ENCODE measurements around the gene NOVA2.

Gene NOVA2

DNA sequence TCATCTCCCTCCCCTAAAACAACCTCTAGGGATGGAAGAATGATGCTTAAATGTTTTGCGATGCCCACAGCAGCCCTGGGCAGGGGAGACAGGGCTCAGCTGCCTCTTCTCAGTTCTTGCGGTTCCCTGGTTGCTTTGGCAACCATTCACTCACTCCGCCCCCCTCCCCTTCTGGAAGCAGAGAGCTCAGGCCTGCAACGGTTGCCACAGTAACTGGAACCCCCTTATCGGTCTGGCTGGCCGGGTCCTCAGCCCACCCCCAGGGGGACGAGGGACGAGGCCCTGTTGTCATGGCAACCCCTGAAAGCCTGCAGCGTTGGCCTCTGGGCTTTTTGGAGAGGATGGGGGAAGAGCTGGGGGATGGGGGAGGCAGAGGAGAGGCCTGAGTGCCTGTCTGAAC is 19.5 kb downstream of the NOVA2 start:
- no peak for TF ChIP-seq CTCF (conservative IDR thresholded peaks at IDR 0.05; ENCODE audit: low read depth, low read length)
- no peak overlapping the region for H3K4me3 ChIP-seq (ENCODE audit: low read depth, low read length)
- no peak for DNase-seq (ENCODE audit: low read depth)

GRCh38 chr19:45953676-45954075 is 20.0 kb downstream of the NOVA2 start:
- no peak for TF ChIP-seq CTCF (conservative IDR thresholded peaks at IDR 0.05; ENCODE audit: low read depth, low read length)
- no peak overlapping the region for H3K4me3 ChIP-seq (ENCODE audit: low read depth, low read length)

GRCh38 chr19:45952686-45953505 is 20.8 kb downstream of the NOVA2 start:
- no peak for TF ChIP-seq CTCF (conservative IDR thresholded peaks at IDR 0.05; ENCODE audit: low read depth, low read length)
- peak; percentile 48 for DNase-seq (ENCODE audit: low read depth)
- H3K4me3 ChIP-seq (ENCODE audit: low read depth, low read length): no peak overlapping the region

More at GRCh38 chr19:45953676-45954075, 20.0 kb downstream of the NOVA2 start:
- DNase-seq (ENCODE audit: low read depth): no peak

DNA sequence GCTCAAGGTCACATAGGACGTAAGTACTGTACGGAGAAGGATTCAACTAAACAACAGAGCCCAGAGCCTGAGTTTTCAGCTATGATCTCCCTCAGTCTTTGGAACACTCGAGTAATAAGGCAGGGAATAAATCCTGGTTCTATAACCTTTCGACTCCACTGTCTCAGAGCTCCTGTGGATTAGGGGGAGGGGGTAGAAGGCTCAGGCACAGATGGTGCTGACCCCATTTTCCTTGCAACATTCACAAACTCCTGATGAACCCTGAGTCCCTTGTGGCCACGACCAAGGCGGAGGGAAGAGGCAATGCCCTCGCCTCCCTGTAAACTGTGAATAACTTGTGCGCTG is 21.4 kb downstream of the NOVA2 start:
- no peak overlapping the region for H3K4me3 ChIP-seq (ENCODE audit: low read depth, low read length)
- no peak for DNase-seq (ENCODE audit: low read depth)
- TF ChIP-seq CTCF (conservative IDR thresholded peaks at IDR 0.05; ENCODE audit: low read depth, low read length): no peak

DNA sequence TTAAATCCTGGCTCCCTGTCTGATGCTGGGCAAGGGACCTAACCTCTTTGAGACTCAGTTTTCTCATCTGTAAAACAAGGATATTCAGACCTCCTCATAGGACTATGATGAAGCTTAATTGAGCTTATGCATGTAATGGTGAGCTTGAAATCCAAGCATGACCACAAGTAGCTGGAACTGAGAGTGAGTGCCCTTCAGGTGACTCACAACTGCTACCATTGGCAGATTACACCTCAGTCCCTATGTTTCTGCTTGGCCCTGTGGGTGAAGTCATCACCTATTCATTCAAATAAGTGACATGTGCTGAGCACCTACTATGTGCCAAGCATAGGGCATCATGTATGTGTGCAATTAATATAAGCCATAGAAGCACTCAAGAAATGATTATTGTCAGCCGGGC is 25.7 kb downstream of the NOVA2 start:
- H3K4me3 ChIP-seq (ENCODE audit: low read depth, low read length): no peak overlapping the region
- no peak for TF ChIP-seq CTCF (conservative IDR thresholded peaks at IDR 0.05; ENCODE audit: low read depth, low read length)
- peak; percentile 7 for DNase-seq (ENCODE audit: low read depth)

DNA sequence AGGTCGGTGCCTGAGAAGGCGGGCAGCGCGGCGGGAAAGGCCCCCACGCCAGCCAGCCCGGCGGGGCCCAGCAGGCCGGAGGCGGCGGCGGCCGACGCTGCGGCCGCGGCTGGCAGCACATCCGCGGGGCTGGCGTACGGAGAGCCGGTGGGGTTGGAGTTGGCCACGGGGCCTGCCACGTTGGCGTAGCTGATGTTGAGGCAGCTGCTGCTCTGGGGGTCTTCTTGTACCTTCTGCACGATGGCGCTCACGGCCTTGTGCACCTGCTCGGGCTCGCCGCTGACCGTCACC is 33.2 kb downstream of the NOVA2 start:
- no peak for TF ChIP-seq CTCF (conservative IDR thresholded peaks at IDR 0.05; ENCODE audit: low read depth, low read length)
- no peak overlapping the region for H3K4me3 ChIP-seq (ENCODE audit: low read depth, low read length)
- no peak for DNase-seq (ENCODE audit: low read depth)

DNA sequence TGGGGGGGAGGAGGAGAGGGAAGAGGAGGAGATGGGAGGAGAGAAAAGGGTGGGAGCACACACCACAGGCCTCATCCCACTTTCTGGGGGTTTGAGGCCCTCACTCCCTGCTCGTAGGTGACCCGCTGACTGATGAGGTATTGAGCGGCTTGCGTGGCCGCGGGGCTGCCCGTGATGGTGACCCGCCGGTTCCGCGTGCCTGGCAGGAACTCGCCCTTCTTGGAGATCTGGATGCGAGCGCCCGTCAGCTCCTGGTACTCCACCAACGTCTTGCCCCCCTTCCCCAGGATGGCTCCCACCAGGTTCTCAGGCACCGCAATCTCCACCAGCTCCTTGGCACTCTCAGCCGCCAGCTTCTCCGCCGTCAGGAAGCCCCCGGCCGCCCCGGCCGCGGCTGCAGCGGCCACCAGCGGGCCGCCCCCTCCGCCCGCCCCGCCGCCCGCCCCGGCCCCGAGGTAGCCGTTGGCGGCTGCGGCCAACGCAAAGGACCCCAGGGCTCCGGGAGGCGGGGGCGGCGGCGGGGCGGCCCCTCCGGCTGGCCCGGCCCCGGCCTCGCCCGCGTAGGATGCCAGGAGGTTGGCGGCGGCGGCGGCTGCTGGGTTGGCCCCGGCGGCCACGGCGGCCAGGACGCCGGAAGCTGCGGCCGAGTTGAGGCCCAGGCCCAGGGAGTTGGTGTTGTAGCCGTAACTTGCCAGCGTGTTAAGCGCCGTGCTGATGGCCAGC is 33.7 kb downstream of the NOVA2 start:
- TF ChIP-seq CTCF (conservative IDR thresholded peaks at IDR 0.05; ENCODE audit: low read depth, low read length): no peak
- H3K4me3 ChIP-seq (ENCODE audit: low read depth, low read length): no peak overlapping the region
- no peak for DNase-seq (ENCODE audit: low read depth)
